Right lobe of liver (tissue), 4 donors: ENCODE measurements around the gene CNR2.

Experiments used
- CTCF ChIP-seq, 4 donors: fragments of 200-600 bp in 3 of 4; fragments of 450-650 bp in 1 of 4; IDR thresholded peaks; one replicate each; pipeline versions ENCODE4 v1.5.1 to v1.8.0; 2016 to 2022; ENCODE audit warnings: antibody characterized with exemption in 4 of 4, mild to moderate bottlenecking in 2 of 4
- POLR2A ChIP-seq: fragments of 450-650 bp; IDR thresholded peaks from one replicate; pipeline ENCODE4 v1.6.1; 2017; ENCODE audit warnings: antibody characterized with exemption, mild to moderate bottlenecking
- donor health status: DM: no; HTN: no; CAD: no.
- donor health status: DM: no; HTN: no; CAD: no.
- donor health status: DM: no; HTN: yes; CAD: no.

GRCh38 chr1:23854568-23854967, 58.6 kb downstream of the CNR2 start:
- TF ChIP-seq CTCF (IDR thresholded peaks at IDR 0.05) (peak; percentile 32 to 51 (median 38)), POLR2A (no peak)
